Fibroblast of skin of left quadriceps (primary cell): Measurements from ENCODE around the gene S1PR3.
"Not testable (repeated sequence)": the region's sequence is repeated elsewhere in the genome, so short reads cannot be mapped to it uniquely, and the experiment has no call there.

Source experiments
- DNase-seq, 2 experiments: peaks; one replicate each; pipeline ENCODE4 v3.0.0-alpha.2; 2013; ENCODE audit warnings: low read depth in 2 of 2

S1PR3 gene

DNA sequence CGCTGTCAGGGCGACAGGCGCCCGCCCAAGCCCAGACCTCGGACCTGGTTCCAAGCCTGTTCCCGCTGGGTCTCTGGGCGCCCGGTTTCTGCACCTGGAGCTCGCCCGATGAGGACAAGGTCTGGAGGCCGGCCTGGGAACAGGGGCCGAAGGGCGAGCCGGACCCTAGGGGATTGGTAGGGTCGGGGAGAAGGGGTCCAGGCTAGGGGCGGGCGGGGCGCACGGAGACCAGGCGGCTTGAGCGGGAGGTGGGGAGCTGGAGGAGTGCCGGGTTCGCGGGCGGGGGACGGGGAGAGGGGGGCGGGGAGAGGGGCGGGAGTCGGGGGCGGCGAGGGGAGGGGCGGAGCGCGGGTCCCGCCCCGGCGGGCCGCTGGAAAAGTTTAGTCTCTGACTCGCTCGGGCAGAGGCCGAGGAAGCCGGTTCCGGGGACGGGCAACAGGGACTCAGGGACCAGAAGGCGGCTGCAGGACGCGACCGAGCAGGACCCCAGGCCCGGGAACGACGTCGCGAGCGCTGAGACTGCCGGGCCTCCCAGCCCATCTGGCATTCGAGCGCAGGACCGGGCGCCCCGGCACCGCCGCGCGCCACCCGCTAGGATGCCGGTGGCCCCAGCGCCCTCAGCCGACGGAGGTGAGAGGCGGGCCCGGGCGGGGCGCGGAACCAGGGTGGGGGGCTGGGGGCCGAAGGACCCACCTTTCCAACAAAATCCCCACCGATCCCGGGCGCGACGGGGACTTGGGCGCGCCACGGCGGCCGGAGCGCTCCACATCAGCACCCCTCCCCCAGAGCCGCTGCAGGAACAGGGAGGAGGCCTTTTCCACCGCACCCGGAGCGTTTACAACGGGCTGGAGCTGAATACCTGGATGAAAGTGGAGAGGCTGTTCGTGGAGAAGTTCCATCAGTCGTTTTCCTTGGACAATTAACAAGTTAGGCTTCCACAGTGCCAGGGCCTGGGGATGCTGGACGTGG lies at the start of gene S1PR3:
TSS of gene S1PR3 (plus strand) at position 403 of the 969 bp plus-strand sequence. CDS start 9,733 bp downstream, outside the sequence.
- DNase-seq = no peak

DNA sequence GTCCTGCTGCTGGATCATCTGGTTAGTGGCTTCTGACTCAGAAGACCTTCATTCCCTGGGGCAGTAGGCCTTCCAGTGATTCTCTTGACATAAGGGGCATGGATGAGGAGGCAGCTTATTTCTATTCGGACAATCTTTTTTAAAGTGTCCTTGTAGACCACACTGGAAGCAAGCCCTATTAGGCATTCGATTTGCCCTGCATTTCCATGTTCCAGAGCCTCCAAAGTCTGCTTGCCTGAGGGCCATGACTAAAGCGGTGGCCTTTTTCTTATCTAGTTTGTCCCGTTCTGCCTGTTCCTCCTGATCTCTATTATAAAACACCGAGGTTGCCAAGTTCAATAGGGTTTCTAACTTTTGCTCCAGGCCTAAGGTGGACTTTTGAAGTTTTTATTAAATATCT lies 49.7 kb upstream of the S1PR3 start:
- not testable (repeated sequence) for DNase-seq

DNA sequence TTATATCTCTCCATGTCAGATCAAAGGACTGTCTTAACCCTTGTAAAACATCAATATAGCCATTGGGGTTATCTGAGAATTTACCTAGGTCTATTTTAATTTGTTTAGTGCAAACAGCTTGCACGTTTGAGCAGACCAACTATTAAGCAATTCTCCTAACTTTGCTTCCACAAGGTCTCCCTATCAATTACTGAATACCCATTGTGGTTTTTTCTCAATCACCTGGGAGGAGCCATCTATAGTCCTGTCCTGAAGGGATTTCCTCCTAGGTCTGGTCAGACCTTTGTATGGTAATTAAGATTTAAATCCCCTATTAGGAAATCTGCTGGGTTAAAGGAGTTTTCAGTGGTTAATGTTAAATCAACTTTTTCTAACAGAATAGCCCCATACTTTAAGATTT lies 48.9 kb upstream of the S1PR3 start:
- DNase-seq = no peak

DNA sequence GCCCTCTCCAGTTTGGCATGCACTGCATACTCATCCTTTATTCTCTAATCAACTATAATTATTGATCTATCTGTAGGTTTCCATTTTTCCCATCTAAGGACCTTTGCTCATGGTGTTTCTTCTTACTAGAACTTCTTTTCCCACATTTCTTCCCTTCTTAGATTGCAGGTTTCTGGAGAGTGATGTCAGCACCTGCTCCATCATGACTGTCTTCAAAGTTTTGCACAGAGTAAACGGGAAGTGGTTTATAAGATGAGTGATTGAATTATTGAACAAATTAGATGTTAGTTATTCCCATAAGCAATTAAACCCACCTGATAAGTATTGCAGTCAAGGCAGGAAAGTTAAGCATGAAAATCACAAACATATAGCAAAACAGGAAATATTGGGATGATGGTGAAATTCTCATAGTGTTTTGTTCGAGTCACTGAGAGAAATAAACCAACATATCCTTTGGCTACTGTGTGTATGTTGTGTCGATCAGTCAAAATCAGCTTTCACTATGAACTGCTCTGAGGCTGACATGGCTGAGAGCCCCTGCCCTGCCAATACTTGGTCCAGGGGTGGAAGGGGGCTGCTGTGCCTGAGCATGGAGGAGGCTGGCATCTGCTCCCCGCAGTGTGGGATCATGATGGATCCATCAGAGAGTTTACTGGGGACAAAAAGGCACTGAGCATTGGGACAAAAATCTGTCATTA lies 45.5 kb upstream of the S1PR3 start:
- no peak for DNase-seq

DNA sequence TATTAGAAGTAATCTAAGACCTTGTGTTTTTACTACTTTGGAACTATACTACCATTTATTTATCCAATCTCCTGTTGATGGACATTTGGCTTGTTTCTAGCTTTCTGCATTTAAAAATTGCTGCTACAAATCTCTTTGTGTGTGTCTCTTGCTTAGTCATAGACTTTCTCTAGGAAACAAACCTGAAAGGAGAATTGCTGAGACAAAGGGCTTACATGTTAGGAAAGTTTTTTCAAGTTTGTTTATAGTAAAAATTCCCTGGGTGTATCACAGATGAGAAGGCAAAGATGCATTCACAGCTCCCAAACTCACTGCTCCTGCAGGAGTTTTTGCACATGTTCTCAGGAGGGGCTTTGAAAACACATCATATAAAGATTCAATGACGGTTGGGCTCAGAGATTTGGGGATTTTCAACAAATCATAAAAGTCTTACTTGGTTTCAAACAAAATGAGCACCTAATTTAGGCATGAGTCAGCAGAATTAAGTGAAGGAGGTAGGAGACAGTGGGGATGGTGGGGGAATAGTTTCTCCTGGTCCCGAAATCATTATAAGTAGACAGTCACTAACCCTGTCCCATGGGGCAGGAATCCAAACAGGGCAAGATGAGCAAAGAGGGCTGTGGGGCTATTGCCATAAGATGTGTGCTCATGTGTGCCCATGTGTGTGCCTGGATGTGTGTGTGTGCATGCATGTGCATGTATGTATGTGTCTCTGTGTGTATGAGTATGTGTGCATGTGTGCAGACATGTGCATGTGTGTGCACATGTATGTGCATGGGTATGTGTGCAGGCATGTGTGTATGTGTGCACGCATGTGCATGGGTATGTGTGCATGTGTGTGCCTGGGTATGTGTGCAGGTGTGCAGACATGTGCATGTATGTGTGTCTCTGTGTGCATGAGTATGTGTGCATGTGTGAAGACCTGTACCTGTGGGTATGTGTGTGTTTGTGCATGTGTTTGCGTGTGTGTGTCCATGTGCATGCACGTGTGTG lies 43.4 kb upstream of the S1PR3 start:
- no peak for DNase-seq

DNA sequence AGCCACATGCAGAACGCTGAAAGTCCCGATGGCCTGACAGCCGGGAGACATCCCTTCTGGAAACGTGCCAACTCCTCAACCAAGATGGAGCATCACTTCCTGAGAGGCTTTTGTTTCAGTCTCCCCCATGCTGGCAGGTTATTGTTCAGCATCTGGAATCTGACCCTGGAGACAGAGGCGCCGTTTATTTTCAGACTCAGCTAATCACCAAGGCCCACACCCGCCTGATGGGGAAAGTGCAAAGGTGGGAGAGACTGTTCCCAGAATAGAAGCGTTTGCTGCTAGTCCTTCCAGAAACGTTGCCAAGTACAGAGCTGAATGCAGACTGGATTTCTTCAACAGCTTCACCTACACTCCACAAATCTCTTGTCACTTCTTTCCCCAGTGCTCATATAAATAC lies 41.8 kb upstream of the S1PR3 start:
- peak; percentile 66 to 69 for DNase-seq

DNA sequence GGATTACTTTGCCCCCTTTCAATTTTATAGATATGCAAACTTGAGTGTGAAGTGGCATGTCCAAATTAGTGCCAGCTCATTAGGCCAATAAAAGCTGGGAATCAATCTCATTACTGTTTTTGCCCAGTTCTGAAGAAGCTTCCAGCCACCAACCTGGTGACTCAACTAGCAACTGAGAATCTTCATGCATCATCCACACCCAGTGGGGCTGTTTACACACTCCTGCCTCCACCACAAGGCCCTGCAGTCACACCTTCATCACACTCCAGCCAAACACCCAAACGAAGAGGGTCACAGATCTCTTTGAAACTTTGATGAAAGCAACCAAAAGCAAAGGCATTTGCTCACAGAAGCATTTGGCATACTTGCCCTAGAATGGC lies 41.3 kb upstream of the S1PR3 start:
- DNase-seq = no peak

DNA sequence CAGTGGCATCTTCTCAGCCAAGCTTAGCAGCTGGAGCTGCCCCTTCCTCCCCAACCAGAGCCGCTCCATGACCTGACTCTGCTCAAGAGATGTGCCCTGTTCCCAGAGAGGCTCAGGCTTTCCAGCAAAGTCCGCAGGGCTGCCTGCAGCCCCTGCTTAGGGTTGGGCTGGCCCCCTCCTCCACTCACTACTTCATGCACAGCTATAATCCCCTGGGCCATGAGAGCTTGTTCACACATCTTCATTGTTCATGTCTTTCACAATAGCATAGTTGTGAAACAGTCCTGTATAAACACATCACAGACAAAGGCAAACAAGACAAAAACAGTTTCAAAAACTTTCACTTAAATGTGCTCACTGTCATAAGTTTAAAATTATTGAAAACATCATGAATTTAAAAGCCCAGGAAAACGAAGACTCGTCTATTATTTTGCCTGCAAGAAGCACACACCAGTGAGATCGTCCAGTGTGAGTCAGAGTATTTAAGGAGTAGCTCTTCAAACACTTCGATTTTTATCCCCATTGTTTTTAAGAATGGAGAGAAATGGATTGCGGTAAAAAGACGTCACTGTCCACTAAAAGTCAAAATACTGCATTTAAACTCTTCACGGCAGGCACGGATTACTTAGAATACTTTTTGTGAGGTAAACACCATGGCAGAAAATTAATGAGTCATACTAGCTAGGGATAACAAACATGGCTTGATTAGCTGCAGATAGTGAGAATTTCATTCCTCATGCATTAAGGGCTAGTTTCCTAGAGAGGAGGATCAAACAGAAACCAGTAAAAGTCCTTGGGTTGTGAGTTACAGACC lies 40.7 kb upstream of the S1PR3 start:
- DNase-seq = peak; percentile 53 to 56

DNA sequence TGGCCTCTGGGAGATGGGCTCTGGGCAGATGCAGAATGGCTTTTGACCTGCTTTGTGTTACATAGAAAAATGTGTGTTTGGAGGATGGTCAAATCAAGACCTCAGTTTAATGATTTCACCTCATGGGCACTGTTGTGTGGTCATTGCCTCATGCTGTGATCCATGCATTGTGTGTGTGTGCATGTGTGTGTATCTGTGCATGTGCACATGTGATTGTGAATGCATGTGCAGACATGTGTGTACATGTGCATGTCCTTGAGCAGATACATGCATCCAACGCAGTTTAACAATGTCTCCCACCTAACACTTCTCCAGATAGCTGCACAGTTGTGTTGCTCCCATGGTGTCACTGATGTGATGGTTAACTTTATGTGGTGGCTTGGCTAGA lies 40.1 kb upstream of the S1PR3 start:
- no peak for DNase-seq

DNA sequence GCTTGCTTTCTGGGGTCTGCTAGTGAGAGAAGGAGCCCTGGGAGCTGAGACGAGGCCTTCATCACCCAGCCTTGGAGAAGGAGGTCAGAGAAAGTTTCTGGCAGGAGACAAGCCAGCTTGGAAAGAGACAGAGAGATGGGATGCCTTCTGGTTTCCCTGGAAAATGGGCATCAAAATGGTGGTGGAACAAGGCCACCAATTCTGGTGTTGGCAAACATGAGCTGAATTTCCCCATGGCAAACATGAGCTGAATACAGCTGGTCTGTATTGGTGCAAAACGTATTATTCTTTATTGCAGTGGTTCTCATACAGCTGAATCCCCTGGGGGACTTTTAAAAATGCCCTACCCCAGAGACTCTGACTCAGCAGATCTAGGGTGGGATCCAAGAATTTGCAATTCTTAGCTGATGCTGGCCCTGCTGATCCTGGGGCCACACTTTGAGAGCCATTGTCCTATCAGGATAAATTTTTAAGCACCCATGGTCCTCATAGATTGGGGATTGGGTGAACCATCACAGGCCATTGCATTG lies 39.1 kb upstream of the S1PR3 start:
- DNase-seq = no peak

DNA sequence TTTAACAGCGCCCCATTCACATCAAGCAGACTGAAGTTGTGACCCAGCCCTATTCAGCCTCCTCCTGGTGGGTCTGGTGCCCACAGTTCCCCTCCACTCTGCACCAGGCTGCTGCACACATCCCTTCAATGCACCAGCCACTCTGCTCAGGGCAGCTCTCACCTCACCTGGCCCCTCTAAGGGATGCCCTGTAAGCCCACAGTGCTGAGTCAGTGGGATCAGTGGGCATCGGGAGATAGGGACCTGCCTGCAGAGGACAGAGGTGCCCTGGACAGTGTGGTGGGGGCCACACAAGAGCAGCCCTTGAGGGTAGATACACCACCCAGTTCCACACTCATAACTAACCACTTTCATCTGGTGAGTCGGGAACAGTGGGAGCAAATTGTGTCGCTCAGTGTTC lies 38.3 kb upstream of the S1PR3 start:
- no peak for DNase-seq

DNA sequence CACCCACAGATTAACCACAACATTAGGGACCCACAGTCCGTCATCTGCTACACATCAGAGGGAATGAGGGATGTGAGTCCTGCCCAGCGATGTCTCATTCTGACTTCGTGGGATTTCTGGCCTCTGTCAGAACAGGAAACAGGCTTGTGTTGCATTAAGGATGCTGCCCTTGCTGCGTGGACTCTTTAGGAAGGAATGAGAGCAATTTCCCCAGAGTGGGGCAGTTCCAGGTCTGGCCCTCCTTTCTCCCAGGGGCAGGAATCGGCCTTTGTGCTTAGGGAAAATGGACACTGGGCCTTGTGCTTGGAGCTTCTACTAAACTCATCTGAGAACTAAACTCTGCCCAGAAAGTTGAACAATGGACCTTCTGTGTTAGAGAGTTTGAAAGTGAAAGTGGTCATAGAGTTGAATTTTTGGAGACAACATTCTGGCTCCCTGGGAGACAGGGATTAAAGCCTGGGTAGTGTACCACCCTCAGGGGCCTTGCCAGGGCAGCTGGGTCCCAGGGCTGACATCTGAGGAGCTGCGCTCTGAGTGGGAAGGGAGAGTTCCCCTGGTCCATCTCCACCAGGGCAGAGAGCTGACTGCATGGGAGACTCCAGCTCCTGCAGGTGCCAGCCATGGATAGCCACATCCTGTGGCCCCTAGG lies 37.8 kb upstream of the S1PR3 start:
- DNase-seq = peak; percentile 32 to 39

DNA sequence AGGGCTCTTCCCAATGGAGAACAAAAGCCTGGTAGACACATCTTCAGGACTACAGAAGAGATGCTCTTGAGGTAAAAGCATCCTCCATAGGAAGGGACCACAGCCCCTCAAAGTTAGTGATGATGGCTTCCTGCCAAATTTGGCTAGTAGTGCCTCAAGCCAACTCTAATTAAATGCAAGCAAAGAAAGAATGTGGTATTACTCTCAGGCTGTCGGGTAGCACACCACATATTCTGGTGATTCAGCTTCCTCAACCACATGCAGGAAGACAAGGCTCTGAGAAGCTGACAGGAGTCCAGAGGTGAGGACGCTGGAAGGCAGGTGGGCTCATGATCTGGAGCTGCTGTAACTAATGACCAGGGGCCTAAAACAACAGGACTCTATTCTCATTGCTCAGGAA lies 37.2 kb upstream of the S1PR3 start:
- DNase-seq = peak; percentile 45 to 57

DNA sequence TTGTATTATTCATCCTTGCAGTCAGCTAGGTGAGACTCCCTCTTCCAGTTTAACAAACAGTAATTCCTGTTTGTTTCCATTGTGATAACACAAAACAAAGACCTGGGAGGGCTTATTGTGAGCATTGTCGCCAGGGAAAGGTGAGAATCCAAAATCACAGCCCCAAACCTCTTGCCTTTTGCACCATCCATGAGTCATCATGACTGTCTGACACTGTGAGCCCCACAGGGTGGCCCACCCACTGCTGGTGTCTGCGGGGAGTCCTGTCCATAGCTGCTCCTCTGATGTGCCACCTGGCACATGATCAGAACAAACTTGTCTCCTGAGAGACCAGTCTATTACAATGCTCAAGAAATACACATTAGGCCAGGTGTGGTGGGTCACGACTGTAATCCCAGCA lies 33.7 kb upstream of the S1PR3 start:
- DNase-seq = no peak

DNA sequence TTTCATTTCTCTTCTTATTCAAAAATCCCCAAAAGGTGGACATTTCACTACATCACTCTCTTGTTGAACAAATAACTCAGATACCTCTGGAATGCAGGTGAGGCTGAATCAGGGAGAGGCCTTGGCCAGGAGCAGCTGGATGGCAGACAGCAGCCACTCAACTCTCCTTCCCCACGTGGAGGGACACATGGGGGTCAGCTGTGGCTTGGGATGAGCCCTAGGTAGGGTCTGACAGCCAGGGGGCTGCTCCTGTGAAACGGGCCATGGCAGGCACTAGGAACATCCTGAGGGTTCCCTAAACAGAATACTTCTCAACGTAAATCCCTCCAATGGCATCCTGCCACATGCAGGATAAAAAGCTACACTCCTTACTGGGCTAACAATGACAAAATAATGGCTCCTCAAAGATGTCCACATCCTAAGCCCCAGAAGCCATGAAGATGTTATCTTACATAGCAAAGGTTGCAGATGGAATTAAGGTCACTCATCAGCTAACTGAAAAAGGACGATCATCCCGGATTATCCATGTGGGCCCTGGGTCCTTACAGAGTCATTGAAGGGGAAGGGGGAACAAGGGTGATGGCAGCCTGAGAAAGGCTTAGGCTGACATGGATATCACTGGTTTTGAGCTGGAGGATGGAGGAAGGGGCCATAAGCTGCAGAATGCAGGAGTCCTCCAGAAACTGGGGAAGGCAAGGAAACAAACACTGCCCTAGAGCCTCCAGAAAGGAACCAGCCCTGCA lies 31.4 kb upstream of the S1PR3 start:
- no peak for DNase-seq

DNA sequence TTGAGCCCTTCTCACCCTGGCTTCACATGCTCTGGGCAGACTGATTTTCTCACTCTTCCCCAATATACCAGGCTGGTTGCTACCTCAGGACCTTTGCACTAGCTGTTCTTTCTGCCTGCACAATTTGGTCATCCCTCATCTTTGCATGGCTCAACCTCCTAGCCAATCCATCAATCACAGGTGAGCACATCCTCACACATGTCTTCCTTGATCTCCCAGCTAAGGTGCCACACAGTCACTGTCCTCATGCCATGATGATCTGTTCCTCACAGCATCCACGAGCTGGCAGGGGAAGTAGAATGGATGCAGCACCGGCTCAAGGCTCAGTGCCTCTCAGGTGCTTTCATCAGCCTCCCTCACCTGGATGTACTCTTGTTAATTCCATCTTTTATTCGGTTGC lies 30.6 kb upstream of the S1PR3 start:
- no peak for DNase-seq

DNA sequence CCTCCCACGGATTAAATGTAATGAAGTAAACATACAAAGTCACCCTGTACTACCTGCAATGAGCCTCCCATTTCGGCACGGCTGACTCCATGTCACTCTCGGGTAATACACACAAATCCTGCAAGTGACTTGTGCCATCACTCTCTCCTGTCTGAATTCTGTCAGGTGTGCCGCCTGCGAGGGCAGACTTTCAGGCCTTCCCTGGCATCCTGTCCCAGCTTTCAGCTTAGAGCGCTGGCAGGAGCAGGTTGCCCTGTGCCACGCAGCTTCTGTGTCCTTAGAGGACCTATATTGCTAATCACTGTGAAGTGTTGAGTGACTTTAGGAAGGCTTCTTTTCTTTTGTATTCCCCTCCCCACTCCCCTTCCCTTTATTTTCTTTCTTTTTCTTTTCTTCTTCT lies 25.8 kb upstream of the S1PR3 start:
- DNase-seq = no peak

DNA sequence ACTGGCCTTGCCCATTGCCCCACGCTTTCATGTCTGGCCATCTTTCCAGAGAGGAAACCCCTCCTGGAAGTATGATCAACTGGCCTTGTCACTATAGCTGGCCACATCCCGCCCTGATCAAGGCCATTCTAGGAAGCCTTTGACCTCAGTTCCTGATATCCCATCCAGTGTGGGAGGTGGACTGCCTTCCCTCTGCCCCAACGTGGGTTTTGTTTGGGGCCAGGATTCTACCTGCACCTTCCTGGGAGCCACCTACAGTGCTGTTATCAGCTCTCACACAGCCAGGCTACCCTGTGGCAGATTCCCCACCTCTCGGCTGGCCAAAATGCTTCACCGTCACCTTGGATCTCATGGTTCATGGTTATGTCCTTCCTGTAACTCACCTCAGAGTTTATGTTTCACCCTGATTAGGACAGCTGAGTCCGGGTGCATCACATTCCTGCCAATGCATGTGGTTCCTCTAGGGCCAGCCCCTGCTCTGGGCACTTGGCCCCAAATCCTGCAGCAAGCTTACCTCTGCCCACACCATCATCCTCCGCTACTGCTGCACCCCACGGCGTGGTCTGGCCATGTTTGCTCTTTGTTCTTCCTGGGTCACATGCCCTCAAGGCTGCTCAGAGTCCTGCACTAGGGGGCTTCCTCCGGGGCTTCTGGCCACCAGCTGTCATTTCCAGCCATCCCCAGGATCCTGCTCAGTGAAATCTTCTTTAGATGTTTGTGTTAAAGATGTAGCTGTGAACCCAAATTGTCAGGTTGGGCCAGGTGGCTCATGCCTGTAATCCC lies 24.2 kb upstream of the S1PR3 start:
- no peak for DNase-seq

DNA sequence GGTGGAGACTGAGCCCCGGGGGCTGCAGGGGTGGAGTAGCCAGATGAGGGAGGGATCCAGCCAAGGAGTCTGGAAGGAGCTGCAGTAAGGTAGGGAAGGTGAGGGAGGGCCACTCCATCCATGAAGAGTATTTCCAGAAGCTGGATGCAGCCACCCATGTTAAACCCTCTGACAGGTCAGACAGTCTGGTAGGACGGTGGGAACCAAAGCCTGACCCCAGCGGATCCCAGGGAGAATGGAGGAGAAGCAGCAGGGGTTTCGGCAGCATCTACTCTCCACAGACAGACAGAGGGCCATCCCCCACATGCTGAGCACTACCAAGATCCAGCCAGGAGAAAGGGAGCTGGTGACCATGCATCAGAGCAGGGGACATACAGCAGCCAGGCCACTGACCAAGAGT lies 22.5 kb upstream of the S1PR3 start:
- no peak for DNase-seq
